Lower leg skin (tissue), 4 donors: ENCODE measurements around the gene CDH13. TPM values are rescaled to one million over a fixed set of nuclear protein-coding genes. Genes with fewer than 3 reads are reported as not detected.

Experiments used
- DNase-seq, 2 donors: peaks; one replicate each; pipeline ENCODE4 v3.0.0-alpha.2; 2019; ENCODE audit warnings: low spot score in 2 of 2
- H3K4me3 ChIP-seq: fragments of 200-600 bp; sonication (generic); 2 replicates; pipeline ENCODE4 v1.5.1; 2017; ENCODE audit warnings: mild to moderate bottlenecking, low read depth; ENCODE audit not compliant: poor library complexity, severe bottlenecking
- POLR2A ChIP-seq, 2 donors: fragments of 450-650 bp; IDR thresholded peaks; one replicate each; pipeline ENCODE4 v1.6.1; 2016 to 2017; ENCODE audit warnings: antibody characterized with exemption in 2 of 2, mild to moderate bottlenecking in 1 of 2, moderate library complexity in 1 of 2
- WGBS, 2 donors: methylation state at CpG; one replicate each; pipeline ENCODE4 v1.1.5; 2018; 5-methylcytosine and 5-hydroxymethylcytosine counted together
- intact Hi-C: fragments of 100-400 bp; cut with DNase I; formaldehyde crosslinking; loops from one replicate; pipeline ENCODE4 v1.15.0; 2023; ENCODE audit warnings: low total_unique reads
- total RNA-seq, 4 donors: library from RNA; depleted of rRNA; stranded (reverse); fragments of >200 nt; gene quantifications; one replicate each; pipeline ENCODE4 v1.1.0, GENCODE V29; 2016
- TF ChIP-seq, protein P1 (sequence below), 3 donors: fragments of 450-650 bp; IDR thresholded peaks; one replicate each; pipeline ENCODE4 v1.5.1; 2016; ENCODE audit warnings: antibody characterized with exemption in 3 of 3, mild to moderate bottlenecking in 3 of 3, moderate library complexity in 2 of 3

Gene CDH13
- total RNA-seq, 4 donors from 2014 or later, result 102 to 246 (median 155) TPM

- no peak overlapping the region for H3K4me3 ChIP-seq
- intact Hi-C loops, result no loop called here
- TF ChIP-seq POLR2A (IDR thresholded peaks at IDR 0.05), result no peak
- TF ChIP-seq, protein P1, sequence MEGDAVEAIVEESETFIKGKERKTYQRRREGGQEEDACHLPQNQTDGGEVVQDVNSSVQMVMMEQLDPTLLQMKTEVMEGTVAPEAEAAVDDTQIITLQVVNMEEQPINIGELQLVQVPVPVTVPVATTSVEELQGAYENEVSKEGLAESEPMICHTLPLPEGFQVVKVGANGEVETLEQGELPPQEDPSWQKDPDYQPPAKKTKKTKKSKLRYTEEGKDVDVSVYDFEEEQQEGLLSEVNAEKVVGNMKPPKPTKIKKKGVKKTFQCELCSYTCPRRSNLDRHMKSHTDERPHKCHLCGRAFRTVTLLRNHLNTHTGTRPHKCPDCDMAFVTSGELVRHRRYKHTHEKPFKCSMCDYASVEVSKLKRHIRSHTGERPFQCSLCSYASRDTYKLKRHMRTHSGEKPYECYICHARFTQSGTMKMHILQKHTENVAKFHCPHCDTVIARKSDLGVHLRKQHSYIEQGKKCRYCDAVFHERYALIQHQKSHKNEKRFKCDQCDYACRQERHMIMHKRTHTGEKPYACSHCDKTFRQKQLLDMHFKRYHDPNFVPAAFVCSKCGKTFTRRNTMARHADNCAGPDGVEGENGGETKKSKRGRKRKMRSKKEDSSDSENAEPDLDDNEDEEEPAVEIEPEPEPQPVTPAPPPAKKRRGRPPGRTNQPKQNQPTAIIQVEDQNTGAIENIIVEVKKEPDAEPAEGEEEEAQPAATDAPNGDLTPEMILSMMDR (IDR thresholded peaks at IDR 0.05), result no peak
- no peak for DNase-seq
- WGBS, 2 donors, result 95 to 97% methylated on average over 3 of the region's 3 CpGs
Observed at GRCh38 chr16:82649766-82650165, 23.0 kb downstream of the CDH13 start.

GRCh38 chr16:82650804-82651203 is 24.0 kb downstream of the CDH13 start:
- WGBS, 2 donors, result 66 to 82% methylated on average over 2 of the region's 2 CpGs
- TF ChIP-seq, protein P1 (IDR thresholded peaks at IDR 0.05), result no peak
- TF ChIP-seq POLR2A (IDR thresholded peaks at IDR 0.05), result no peak
- intact Hi-C loops, result no loop called here
- H3K4me3 ChIP-seq, result no peak overlapping the region
- DNase-seq, result no peak

GRCh38 chr16:82651921-82652601 is 25.3 kb downstream of the CDH13 start:
- no peak overlapping the region for H3K4me3 ChIP-seq
- DNase-seq, result no peak
- intact Hi-C loops, result no loop called here
- WGBS, 2 donors, result 77 to 82% methylated on average over 7 of the region's 7 CpGs
- TF ChIP-seq, protein P1 (IDR thresholded peaks at IDR 0.05), result no peak
- TF ChIP-seq POLR2A (IDR thresholded peaks at IDR 0.05), result no peak

- TF ChIP-seq POLR2A (IDR thresholded peaks at IDR 0.05), result no peak
- TF ChIP-seq, protein P1 (IDR thresholded peaks at IDR 0.05), result no peak
- no peak overlapping the region for H3K4me3 ChIP-seq
- DNase-seq, result no peak
- intact Hi-C loops, result no loop called here
- 92% methylated on average over 4 of the region's 4 CpGs for WGBS, 2 donors
Observed at GRCh38 chr16:82652826-82653225, 26.1 kb downstream of the CDH13 start.

GRCh38 chr16:82653550-82654511 is 27.1 kb downstream of the CDH13 start:
- H3K4me3 ChIP-seq, result no peak overlapping the region
- WGBS, 2 donors, result 32% methylated on average over 11 of the region's 11 CpGs
- TF ChIP-seq POLR2A (IDR thresholded peaks at IDR 0.05), result no peak
- TF ChIP-seq, protein P1 (IDR thresholded peaks at IDR 0.05), result no peak
- DNase-seq, result no peak
- intact Hi-C loops, result no loop called here
